Measurements from ENCODE around the gene ARIH1.
A peak's percentile ranks its signal among the peaks of the same experiment; 100 is the strongest.
"Not testable (repeated sequence)": the region's sequence is repeated elsewhere in the genome, so short reads cannot be mapped to it uniquely, and the experiment has no call there.

Gene ARIH1

GRCh38 chr15:72473614-72474465 is at the start of gene ARIH1:
Gene ARIH1, plus strand, starts transcription at chr15:72474330. Its CDS starts 310 bp downstream, at chr15:72474640.
- DNase-seq (ENCODE audit: low spot score) = peak; percentile 95

GRCh38 chr15:72426753-72427152 is 47.4 kb upstream of the ARIH1 start:
- no peak for DNase-seq (ENCODE audit: low spot score)

GRCh38 chr15:72437650-72438316 is 36.3 kb upstream of the ARIH1 start:
- no peak for DNase-seq (ENCODE audit: low spot score)

GRCh38 chr15:72442848-72443247 is 31.3 kb upstream of the ARIH1 start:
- not testable (repeated sequence) for DNase-seq (ENCODE audit: low spot score)

GRCh38 chr15:72445426-72445825 is 28.7 kb upstream of the ARIH1 start:
- DNase-seq (ENCODE audit: low spot score) = no peak

- DNase-seq (ENCODE audit: low spot score) = no peak
Measured at GRCh38 chr15:72450805-72451204, 23.3 kb upstream of the ARIH1 start.

- no peak for DNase-seq (ENCODE audit: low spot score)
Measured at GRCh38 chr15:72451224-72451623, 22.9 kb upstream of the ARIH1 start.

- no peak for DNase-seq (ENCODE audit: low spot score)
Measured at GRCh38 chr15:72456684-72457083, 17.4 kb upstream of the ARIH1 start.

- no peak for DNase-seq (ENCODE audit: low spot score)
Measured at GRCh38 chr15:72460402-72460801, 13.7 kb upstream of the ARIH1 start.

GRCh38 chr15:72463702-72464101 is 10.4 kb upstream of the ARIH1 start:
- no peak for DNase-seq (ENCODE audit: low spot score)

- no peak for DNase-seq (ENCODE audit: low spot score)
Measured at GRCh38 chr15:72464251-72464650, 9.9 kb upstream of the ARIH1 start.

GRCh38 chr15:72468103-72468502 is 6.0 kb upstream of the ARIH1 start:
- DNase-seq (ENCODE audit: low spot score) = no peak

- DNase-seq (ENCODE audit: low spot score) = no peak
Measured at GRCh38 chr15:72472992-72473610, 1.0 kb upstream of the ARIH1 start.

- DNase-seq (ENCODE audit: low spot score) = no peak
Measured at GRCh38 chr15:72474466-72474911, 359 bp downstream of the ARIH1 start.

GRCh38 chr15:72474912-72475628 is 940 bp downstream of the ARIH1 start:
- peak; percentile 85 for DNase-seq (ENCODE audit: low spot score)

- no peak for DNase-seq (ENCODE audit: low spot score)
Measured at GRCh38 chr15:72475674-72476073, 1.5 kb downstream of the ARIH1 start.

- DNase-seq (ENCODE audit: low spot score) = not testable (repeated sequence)
Measured at GRCh38 chr15:72476330-72476729, 2.2 kb downstream of the ARIH1 start.

GRCh38 chr15:72481015-72481659 is 7.0 kb downstream of the ARIH1 start:
- DNase-seq (ENCODE audit: low spot score) = no peak

- no peak for DNase-seq (ENCODE audit: low spot score)
Measured at GRCh38 chr15:72482275-72482674, 8.1 kb downstream of the ARIH1 start.

- no peak for DNase-seq (ENCODE audit: low spot score)
Measured at GRCh38 chr15:72483279-72483678, 9.1 kb downstream of the ARIH1 start.

GRCh38 chr15:72486144-72486543 is 12.0 kb downstream of the ARIH1 start:
- DNase-seq (ENCODE audit: low spot score) = no peak
